Activated naive CD8-positive, alpha-beta T cell treated with anti-CD3 and anti-CD28 coated beads, Interleukin-2, amount 50 U/mL, for 16 hours (primary cell): Measurements from ENCODE around the gene PNLIPRP2.

Experiments
- DNase-seq: peaks from one replicate; pipeline ENCODE4 v3.0.0-alpha.2; 2020; ENCODE audit warnings: low read depth, low spot score

Gene PNLIPRP2

DNA sequence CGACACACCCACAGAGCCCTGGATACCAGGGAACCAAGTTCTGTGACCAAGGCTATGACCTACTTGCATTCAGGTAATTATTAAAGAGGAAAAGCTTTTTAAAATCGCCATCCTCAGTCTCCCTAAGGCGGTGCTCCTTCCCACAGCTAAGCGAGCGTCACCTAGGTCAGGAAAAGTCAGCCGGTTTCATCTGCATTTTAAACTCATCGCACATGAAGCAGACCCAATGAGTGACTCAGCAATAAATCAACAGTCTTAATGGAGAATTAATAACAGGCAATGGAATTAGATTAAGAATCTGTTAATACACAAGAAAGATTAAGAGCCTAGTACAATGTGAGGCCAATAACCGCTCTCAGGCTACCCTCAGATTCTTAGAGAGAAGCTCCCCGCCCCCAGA is 62.4 kb downstream of the PNLIPRP2 start:
- DNase-seq, result no peak

DNA sequence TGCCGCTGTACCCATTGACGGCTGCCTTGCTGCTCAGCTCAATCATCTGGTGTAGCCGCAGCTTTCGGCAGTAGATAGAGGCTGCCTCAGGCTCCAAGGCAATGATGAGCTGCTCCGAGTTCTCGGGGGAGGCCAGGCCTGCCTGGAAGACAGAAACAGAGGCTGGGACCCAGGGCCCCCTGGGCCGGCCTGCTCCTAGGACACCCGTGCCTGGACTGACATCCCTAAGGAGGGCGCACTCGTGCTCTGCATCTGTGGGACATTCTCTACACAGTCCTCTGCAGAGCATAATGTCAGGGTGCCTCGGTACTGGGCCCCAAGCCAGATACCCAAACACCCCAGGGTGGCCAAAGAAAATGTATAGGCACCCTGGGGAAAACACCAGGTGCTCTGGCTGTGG is 63.1 kb downstream of the PNLIPRP2 start:
- no peak for DNase-seq

DNA sequence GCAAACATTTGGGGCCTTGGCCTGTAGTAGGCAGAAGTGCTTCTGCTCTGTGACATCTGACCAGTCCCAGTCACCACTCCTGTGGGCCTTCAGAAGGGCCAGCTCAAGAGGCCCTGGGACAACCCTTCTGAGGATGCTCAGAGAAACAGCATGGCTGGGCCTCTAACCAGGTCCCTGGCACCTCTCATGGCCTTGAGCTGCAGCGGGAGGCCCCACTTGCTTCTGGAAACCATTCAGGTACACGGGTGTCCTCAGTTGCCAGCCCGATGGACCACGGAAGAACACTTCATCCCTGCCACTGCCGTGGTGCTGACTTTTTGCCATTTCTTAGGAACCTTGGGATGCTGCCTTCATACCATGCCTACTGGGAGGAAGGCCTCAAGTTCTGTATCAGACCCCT is 64.0 kb downstream of the PNLIPRP2 start:
- no peak for DNase-seq

DNA sequence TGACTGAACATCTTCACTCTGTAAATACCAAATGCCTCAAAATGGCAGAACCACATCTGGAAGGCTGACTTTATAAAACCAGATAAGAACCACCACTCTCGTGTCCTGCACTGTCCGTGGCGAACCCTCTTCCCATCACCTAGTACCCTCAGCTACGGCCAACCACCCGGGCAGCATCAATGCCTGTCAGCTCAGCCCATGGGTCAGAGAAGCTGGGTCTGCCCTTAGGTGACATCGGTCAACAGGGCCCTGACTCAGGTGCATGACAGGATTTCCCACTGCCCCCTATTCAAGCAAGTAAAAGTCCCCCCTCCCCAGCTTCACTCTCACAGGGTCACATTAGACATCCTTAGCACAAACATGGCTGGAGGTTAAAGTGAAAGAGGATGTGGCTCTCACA is 65.1 kb downstream of the PNLIPRP2 start:
- DNase-seq, result no peak

DNA sequence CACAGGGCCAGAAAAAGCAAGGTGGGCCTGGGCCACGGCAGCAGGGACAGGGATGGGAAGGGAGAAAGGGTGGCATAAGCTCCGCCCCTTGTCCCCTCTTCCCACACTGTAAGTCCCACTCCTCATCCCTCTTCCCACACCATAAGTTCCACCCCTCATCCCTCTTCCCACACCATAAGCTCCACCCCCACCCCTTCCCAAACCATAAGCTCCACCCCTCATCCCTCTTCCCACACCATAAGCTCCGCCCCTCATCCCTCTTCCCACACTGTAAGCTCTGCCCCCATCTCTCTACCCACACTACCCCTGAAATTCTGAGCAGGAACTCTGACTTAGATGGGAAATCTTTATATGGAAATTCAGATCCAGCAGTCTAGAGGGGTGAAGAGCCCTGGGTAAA is 65.9 kb downstream of the PNLIPRP2 start:
- DNase-seq, result no peak

DNA sequence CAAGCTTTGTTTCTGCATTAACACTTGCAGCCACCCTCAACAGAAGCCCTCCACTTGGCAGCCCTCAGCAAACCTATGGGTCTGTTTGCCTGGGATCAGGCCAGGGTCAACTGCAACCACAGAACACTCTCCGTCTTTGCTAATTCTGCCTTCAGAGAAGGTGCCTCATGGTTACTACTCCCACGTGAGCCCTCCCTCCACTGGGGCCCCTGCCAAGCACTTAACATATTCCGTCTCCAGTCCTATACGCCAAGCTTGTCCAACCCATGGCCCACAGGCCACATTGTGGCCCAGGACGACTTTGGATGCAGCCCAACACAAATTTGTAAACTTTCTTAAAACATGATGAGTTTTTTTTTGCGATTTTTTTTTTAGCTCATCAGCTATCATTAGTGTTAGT is 66.9 kb downstream of the PNLIPRP2 start:
- no peak for DNase-seq

DNA sequence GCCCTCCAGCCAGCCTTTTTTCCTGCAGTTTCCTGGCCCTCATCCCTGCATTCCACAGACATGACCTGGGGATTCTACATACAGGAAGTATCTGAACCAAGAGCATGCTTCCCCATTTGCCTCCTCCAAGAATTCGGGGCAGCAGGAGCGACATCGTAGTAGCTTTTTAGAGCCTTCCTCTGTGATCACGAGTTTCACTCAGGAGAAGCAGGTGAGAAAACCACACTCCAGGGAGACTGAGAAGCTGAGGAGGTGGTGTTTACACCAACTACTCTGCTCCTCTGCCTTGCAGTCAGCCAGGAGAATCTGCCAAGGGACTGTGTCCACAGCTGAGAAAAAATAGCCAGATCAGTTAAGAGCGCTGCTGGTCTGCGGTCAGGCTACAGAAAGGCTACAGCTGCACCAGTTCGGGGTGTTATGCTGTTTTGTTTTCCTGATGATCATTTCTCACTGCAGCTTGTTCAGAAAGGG is 67.5 kb downstream of the PNLIPRP2 start:
- no peak for DNase-seq

DNA sequence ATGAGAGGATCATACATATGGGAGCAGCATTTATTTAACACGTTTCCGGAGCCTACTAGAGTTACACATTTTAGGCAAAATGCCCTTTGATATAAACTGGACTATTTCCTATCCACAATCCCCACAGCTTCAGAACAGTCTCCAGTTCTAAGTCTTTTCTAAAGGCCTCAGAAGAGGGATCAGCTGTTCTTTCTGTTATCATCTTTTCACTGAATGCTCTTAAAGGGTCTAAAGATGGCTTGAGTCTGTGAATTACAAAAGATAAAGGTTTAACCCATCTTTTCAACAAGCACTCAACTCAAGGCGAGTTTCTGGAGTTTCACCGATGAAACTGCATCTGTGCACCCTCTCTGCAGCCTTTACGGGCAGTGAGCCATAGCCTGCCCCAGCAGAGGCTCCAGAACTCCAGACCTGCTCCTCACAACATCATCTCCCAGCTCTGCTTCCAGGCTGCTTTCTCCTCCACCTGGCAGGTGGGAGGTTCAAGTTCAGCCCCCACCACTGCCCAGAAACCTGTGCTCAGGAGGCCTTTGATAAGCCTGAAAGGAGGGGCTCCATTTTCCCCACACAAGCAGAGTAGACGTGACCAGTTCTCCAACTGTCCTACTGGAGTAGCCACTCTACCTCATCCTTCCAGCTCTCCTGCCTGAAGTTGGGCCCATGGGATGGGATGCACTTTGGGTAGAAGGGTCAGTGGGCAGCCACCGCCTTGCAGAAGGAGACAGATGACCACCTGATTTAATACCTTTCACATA is 68.2 kb downstream of the PNLIPRP2 start:
- no peak for DNase-seq

DNA sequence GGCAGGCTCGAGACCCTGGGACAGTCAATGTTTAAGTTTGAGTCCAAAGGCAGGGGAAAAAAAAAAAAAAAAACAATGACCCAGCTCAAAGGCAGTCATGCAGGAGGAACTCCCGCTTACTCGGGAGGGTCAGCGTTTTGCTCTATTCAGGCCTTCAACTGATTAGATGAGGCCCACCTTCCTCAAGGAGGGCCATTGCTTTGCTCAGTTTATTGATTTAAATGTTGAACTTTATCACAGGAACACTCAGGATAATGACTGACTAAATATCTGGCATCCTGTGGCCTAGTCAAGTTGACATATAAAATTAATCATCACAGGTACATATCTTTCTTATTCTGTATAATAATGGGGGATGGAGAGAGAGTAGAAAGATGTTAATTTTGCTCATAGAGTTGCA is 69.0 kb downstream of the PNLIPRP2 start:
- no peak for DNase-seq

DNA sequence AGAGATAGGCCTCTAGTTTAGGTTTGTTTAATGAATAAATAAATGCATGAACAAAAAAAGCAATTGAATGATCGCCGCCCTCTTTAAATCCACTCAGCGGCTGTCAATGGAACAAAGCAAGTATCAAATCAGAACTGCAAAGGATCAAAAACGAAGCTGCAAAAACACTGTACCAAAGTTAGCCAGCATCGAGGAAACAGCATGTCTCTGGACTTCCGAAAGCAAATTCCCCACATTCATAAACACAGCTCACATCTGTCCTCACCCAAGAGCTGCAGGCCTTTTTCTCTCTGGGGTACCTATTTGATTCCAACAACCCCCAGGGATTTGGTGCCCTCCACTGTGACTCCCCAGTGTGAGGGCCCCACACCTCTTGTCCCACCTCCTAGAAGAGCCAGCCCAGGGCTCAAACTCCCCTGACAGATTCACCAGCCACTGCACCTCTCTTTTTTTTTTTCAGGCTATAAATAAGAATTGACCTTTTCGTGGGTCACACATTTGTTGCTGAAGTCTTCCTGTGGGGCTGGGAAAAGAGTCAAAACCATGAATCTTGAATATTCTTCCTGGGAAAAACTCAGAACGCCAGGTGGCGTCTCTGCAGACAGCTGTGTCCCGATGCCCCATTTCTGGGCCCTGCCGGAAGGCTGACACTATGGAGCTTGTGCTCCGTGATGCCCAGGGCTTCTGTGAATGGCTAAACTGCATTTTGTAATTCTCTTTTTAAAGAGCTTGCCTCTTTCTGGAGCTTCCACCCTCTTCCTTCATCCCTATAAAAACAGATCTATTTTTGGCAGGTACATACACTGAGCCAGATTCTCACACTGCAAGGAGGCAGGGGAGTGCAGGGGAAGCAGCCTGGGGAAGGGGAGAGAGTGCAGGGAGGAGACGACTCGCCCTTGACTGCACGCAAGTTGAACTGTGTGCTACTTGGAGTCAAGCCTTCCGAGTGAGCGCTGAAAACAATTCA is 69.9 kb downstream of the PNLIPRP2 start:
- no peak for DNase-seq

DNA sequence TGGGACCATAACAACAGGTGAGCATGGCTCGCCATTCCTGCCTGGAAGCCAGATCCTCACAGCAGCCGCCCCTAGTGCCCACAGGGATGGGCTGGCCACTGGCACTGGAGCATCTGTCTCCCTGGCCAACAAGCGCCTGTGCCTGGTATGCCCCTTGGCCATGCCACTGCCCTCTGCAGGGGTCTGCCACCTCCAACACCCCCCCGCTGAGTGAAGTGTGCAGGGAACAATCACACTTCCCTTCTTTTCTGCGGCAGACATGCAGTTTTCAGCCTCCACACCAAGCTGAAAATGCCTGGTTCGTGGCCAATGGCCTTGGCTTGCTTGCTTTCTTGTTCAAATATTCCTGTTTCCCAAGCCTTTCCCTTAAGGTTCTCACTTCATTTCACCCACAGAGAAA is 70.9 kb downstream of the PNLIPRP2 start:
- DNase-seq, result no peak

DNA sequence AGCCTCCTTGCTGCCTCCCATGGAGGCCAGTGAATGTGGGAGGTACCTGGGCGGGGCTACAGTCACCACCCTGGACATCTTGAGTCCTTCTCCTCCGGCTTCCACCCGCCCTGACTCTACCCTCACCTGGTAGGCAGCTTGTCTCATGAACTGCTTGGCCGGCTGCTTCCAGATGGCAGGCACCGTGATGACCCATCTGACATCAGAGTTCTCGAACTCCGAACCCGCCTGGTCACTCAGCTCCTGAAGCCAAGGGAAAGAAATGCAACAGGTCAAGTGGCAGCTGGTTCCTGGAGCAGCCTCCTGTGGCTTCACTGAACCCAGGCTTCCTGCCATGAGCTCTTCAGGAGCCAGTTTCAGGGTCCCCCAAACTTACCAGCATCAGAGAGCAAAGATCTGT is 71.5 kb downstream of the PNLIPRP2 start:
- no peak for DNase-seq

DNA sequence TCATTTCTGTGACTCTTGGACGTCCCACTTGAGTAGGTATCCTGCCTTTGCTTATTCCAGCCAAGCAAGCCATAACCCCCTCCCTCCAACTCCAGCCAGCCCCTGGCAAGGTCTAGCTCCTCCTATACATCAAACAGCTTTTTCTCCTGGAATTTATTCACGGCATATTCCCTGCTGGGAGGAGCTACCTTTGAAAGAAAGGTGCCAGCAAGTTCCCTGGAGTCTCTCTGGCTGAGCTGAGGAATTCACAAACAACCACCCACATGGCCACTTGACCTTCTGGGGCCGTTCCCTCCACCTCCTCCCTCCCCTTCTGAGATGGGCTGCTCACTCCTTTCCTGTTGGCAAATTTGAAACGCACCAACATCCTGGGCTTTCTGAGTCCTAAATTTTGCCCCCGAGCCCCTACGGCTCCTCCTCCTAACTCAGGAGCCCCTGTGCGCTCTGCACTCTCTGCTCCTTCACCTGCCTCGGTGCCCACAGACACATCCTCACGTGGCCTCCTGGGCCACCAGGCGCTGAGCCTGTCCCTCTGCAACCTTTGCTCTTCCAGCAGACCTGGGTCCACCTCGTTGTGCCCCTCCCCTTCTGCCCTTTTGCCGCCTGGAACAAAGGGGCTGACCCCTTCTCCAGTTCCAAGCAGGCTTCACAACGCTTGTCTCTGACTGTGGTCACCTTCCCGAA is 73.6 kb downstream of the PNLIPRP2 start:
- no peak for DNase-seq
